Right lobe of liver (tissue), 6 donors: ENCODE results near the gene OR6J1. TPM values are rescaled to one million over a fixed set of nuclear protein-coding genes. Genes with fewer than 3 reads are reported as not detected.

Experiments
- ATAC-seq, 4 donors: fragments of 200-7000 bp; cut with Tn5 transposase; one replicate each; pipeline ENCODE4 v1.9.1; 2020; ENCODE audit warnings: mild to moderate bottlenecking in 4 of 4, moderate library complexity in 4 of 4
- DNase-seq, 3 donors: peaks; one replicate each; pipeline ENCODE4 v3.0.0-alpha.2; 2020
- H3K27ac ChIP-seq, 3 donors: fragments of 200-600 bp; one replicate each; pipeline ENCODE4 v1.8.0; 2022
- H3K27me3 ChIP-seq, 2 donors: fragments of 200-600 bp; one replicate each; pipeline ENCODE4 v1.8.0; 2022
- H3K36me3 ChIP-seq, 4 donors: fragments of 200-600 bp; sonication (generic) in 1 of 4; one replicate each; pipeline versions ENCODE4 v1.5.1 to v1.8.0; 2017 to 2022; ENCODE audit warnings: control low read depth in 1 of 4
- H3K4me1 ChIP-seq, 4 donors: fragments of 200-600 bp; sonication (generic) in 1 of 4; one replicate each; pipeline versions ENCODE4 v1.5.1 to v1.8.0; 2017 to 2022; ENCODE audit warnings: control low read depth in 1 of 4
- H3K4me3 ChIP-seq, 3 donors: fragments of 200-600 bp; one replicate each; pipeline ENCODE4 v1.8.0; 2022
- H3K9me3 ChIP-seq, 4 donors: fragments of 200-600 bp; sonication (generic) in 1 of 4; one replicate each; pipeline versions ENCODE4 v1.5.1 to v1.8.0; 2017 to 2022; ENCODE audit warnings: control low read depth in 1 of 4
- POLR2A ChIP-seq: fragments of 450-650 bp; IDR thresholded peaks from one replicate; pipeline ENCODE4 v1.6.1; 2017; ENCODE audit warnings: antibody characterized with exemption, mild to moderate bottlenecking
- WGBS: methylation state at CpG from one replicate; pipeline ENCODE4 v1.1.6; 2018; ENCODE audit warnings: low coverage, low lambda C conversion rate; ENCODE audit not compliant: insufficient coverage; ENCODE audit errors: missing lambda C conversion rate; 5-methylcytosine and 5-hydroxymethylcytosine counted together
- intact Hi-C, 2 donors: fragments of 100-400 bp; cut with DNase I; formaldehyde crosslinking; loops; one replicate each; pipeline versions ENCODE4 v1.11.2 to v1.14.1; 2022
- total RNA-seq, 6 experiments: library from RNA; depleted of rRNA in 2 of 6; stranded (reverse); fragments of >200 nt in 2 of 6; fragmentation: NEBNext Ultra II Directional in 3 of 6; extraction: Animal tissue kit (Norgen Biotek cat#: 25700) in 3 of 6; gene quantifications; one replicate each; pipeline versions ENCODE4 v1.1.0 to v1.2.4, GENCODE V29; 2016 to 2023
- TF ChIP-seq, protein P1 (sequence below), 4 donors: fragments of 200-600 bp in 3 of 4; fragments of 450-650 bp in 1 of 4; IDR thresholded peaks; one replicate each; pipeline versions ENCODE4 v1.5.1 to v1.8.0; 2016 to 2022; ENCODE audit warnings: antibody characterized with exemption in 4 of 4, mild to moderate bottlenecking in 2 of 4
- donor health status: DM: no; HTN: yes; CAD: no.
- donor health status: DM: no; HTN: no; CAD: no.
- donor health status: DM: no; HTN: no; CAD: no.
- donor health status: DM: no; HTN: yes; CAD: no.
- donor health status: DM: no; HTN: yes; CAD: no.

OR6J1 gene
- total RNA-seq, 6 experiments from 2014 or later = not detected

DNA sequence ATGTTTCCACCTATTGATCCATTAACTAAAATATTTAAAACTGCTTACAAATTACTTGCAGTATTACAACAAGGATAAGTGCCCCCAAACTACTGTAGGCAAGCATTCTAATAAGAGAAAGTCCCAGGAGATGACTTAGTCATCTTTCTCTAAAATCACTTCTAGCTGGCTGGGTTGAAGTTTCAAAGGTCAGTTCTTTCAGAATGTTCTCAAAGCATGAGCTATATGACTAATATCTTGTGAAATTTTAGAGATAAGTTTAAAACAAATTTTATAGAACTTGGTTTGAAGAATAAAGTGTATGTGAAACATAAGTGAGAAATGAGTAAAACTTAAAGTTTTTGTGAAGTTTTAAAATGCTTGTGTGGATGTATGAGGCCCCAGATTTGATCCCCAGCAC, 24.3 kb upstream of the OR6J1 start:
- no peaks in the 10 kb centered on the region for H3K27me3 ChIP-seq
- no peaks in the 10 kb centered on the region for H3K36me3 ChIP-seq
- DNase-seq (no peak), ATAC-seq (peak in 1 of 4 donors; percentile 48)
- intact Hi-C loops = no loop called here
- no peak overlapping the region for H3K27ac ChIP-seq
- TF ChIP-seq, protein P1, sequence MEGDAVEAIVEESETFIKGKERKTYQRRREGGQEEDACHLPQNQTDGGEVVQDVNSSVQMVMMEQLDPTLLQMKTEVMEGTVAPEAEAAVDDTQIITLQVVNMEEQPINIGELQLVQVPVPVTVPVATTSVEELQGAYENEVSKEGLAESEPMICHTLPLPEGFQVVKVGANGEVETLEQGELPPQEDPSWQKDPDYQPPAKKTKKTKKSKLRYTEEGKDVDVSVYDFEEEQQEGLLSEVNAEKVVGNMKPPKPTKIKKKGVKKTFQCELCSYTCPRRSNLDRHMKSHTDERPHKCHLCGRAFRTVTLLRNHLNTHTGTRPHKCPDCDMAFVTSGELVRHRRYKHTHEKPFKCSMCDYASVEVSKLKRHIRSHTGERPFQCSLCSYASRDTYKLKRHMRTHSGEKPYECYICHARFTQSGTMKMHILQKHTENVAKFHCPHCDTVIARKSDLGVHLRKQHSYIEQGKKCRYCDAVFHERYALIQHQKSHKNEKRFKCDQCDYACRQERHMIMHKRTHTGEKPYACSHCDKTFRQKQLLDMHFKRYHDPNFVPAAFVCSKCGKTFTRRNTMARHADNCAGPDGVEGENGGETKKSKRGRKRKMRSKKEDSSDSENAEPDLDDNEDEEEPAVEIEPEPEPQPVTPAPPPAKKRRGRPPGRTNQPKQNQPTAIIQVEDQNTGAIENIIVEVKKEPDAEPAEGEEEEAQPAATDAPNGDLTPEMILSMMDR (IDR thresholded peaks at IDR 0.05) = no peak
- no peak for TF ChIP-seq POLR2A
- no peaks in the 10 kb centered on the region for H3K4me1 ChIP-seq
- no peaks in the 10 kb centered on the region for H3K9me3 ChIP-seq
- H3K4me3 ChIP-seq = no peak overlapping the region

DNA sequence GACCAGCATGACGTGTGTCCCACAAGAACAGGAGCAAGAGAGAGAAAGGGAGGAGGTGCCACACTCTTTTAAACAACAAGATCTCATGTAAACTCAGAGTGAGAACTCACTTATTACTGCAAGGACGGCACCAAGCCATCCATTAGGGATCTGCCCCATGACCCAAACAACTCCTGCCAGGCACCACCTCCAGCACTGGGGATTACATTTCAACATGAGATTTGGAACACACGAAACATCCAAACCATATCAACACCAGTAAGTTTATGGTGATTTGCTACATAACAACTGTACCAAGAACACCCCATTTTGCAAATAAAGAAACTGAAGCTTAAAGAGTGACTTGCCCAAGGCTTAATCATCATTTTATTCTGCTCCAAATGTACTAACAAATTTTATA, 23.7 kb upstream of the OR6J1 start:
- Histone ChIP-seq H3K27me3 (no peaks in the 10 kb centered on the region), H3K27ac (no peak overlapping the region), H3K36me3 (no peaks in the 10 kb centered on the region), H3K4me3 (no peak overlapping the region), H3K4me1 (no peaks in the 10 kb centered on the region), H3K9me3 (no peaks in the 10 kb centered on the region)
- TF ChIP-seq POLR2A = no peak
- TF ChIP-seq, protein P1 (IDR thresholded peaks at IDR 0.05) = no peak
- intact Hi-C loops = no loop called here
- no peak for ATAC-seq
- 47% methylated on average over 3 of the region's 3 CpGs for WGBS
- no peak for DNase-seq

DNA sequence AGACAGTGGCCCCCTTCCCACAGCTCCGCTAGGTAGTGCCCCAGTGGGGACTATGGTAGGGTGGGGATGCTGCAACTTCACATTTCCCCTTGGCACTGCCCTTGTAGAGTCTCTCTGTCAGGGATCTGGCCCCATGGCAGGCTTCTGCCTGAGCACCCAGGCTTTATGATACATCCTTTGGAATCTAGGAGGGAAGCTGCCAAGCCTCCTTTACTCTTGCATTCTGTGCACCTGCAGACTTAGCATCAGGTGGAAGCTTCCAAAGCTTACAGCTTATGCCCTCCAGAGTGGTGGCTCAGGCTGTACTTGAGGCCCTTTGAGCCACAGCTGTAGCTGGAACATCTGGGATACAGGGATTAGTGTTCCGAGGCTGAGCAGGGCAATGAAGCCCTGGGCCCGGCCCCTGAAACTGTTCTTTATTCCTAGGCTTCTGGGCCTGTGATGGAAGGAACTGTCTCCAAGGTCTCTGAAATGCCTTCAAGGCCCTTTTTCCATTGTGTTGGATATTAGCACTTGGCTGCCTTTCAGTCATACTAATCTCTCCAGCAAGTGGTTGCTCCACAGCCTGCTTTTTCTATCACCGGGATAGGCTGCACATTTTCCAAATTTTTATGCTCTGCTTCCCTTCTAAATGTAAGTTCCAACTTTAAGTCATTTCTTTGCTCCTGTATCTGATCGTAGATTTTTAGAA, 22.2 kb upstream of the OR6J1 start:
- H3K36me3 ChIP-seq = no peaks in the 10 kb centered on the region
- no peaks in the 10 kb centered on the region for H3K9me3 ChIP-seq
- no peak overlapping the region for H3K27ac ChIP-seq
- H3K4me3 ChIP-seq = no peak overlapping the region
- no peak for ATAC-seq
- DNase-seq = no peak
- H3K27me3 ChIP-seq = no peaks in the 10 kb centered on the region
- TF ChIP-seq, protein P1 (IDR thresholded peaks at IDR 0.05) = no peak
- no peak for TF ChIP-seq POLR2A
- 82% methylated on average over 3 of the region's 5 CpGs for WGBS
- intact Hi-C loops = no loop called here
- H3K4me1 ChIP-seq = no peaks in the 10 kb centered on the region

DNA sequence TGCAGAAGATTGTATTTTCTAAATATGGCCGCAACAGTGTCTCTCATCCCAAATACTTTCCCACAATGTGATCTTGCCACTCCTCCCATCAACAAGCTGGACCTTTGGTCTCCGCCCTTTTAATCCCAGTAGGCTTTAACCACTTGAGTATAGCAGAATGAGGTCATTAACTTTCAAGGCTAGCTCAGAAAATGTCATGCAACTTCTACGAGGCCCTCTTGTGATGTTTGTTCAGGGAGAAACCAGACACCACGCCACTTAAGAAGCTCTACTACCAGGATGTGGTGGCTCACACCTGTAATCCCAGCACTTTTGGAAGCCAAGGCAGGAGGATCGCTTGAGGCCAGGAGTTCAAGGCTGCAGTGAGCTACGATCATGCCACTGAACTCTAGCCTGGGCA, 20.1 kb upstream of the OR6J1 start:
- intact Hi-C loops = no loop called here
- ATAC-seq = no peak
- no peak overlapping the region for H3K4me3 ChIP-seq
- no peaks in the 10 kb centered on the region for H3K4me1 ChIP-seq
- no peaks in the 10 kb centered on the region for H3K27me3 ChIP-seq
- no peaks in the 10 kb centered on the region for H3K9me3 ChIP-seq
- H3K36me3 ChIP-seq = no peaks in the 10 kb centered on the region
- WGBS = 70% methylated on average over 6 of the region's 6 CpGs
- TF ChIP-seq POLR2A = no peak
- TF ChIP-seq, protein P1 (IDR thresholded peaks at IDR 0.05) = no peak
- H3K27ac ChIP-seq = no peak overlapping the region
- no peak for DNase-seq

DNA sequence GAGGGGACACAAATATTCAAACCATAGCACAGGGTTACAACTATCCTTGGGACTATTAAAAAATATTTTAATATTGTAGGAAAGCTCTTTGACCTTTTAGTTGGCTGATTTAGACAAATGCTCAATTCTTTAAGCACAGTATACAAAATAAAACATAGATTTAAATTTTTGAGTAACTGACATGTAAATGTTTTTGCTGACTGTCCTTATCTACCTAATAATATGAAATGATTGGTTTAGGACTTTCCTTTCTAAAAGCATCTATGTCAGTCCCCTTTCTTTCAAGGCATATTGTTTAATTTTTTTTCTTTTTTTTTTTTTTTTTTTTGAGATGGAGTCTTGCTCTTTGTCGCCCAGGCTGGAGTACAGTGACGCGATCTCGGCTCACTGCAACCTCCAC, 16.5 kb upstream of the OR6J1 start:
- H3K9me3 ChIP-seq = no peaks in the 10 kb centered on the region
- TF ChIP-seq POLR2A = no peak
- TF ChIP-seq, protein P1 (IDR thresholded peaks at IDR 0.05) = no peak
- ATAC-seq (no peak), DNase-seq (no peak)
- H3K4me3 ChIP-seq = no peak overlapping the region
- H3K36me3 ChIP-seq = no peaks in the 10 kb centered on the region
- H3K27me3 ChIP-seq = no peaks in the 10 kb centered on the region
- H3K27ac ChIP-seq = no peak overlapping the region
- WGBS = no CpG with 5 or more reads among the region's 4 CpGs
- intact Hi-C loops = no loop called here
- no peaks in the 10 kb centered on the region for H3K4me1 ChIP-seq
